IPS-15b (cell line): ENCODE results near the gene LDLRAD4.
"Not testable (repeated sequence)": the region's sequence is repeated elsewhere in the genome, so short reads cannot be mapped to it uniquely, and the experiment has no call there.

Experiments
- H3K27me3 ChIP-seq: one replicate; pipeline ENCODE4 v1.6.1; 2013; ENCODE audit warnings: low read length; ENCODE audit not compliant: control insufficient read depth, insufficient read depth
- H3K36me3 ChIP-seq: one replicate; pipeline ENCODE4 v1.6.1; 2013; ENCODE audit warnings: low read length; ENCODE audit not compliant: control insufficient read depth, insufficient read depth
- H3K4me1 ChIP-seq: one replicate; pipeline ENCODE4 v1.6.1; 2013; ENCODE audit warnings: mild to moderate bottlenecking, low read length; ENCODE audit not compliant: control insufficient read depth, insufficient read depth
- H3K4me3 ChIP-seq: one replicate; pipeline ENCODE4 v1.5.1; 2013; ENCODE audit warnings: low read depth, low read length
- H3K9ac ChIP-seq: one replicate; pipeline ENCODE4 v1.6.1; 2013; ENCODE audit warnings: low read depth, mild to moderate bottlenecking, low read length
- H3K9me3 ChIP-seq: one replicate; pipeline ENCODE4 v1.6.1; 2013; ENCODE audit warnings: mild to moderate bottlenecking, low read length; ENCODE audit not compliant: control insufficient read depth, insufficient read depth

The LDLRAD4 gene

DNA sequence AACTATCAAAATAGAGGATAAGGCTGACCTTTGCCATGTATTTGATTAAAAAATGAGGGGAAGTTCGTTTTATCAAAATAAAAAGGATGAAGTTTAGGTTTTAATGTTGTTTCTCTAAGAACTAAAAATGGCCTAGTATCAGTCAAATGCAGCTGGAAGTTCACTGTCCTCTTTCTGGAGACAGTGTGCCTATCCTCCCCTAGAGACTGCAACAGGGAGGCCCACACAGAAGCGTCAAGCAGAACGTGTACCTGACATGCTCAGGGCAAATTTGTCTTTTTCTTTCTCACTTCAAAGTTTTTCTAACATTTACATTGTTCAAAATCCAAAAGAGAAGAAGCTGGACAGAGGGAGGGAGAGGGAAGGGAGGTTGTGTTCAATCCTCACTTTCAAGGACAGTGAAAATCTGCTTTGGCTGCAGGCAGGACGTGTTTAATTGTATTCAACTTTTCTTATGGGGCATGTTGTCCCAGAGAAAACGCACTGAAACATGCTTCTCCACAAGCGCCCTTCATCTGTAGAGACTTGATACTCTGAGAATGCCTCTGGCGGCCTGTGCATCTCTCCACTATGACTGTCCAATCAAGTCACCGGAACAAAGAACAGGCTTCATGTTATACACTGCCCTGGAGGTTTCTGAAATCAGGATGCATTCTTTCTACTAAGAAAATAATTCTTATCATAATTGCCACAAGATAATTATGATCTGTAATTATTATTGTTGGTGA is 442.7 kb downstream of the LDLRAD4 start:
- Histone ChIP-seq H3K9ac (no peak overlapping the region), H3K36me3 (no peaks in the 10 kb centered on the region), H3K4me1 (no peaks in the 10 kb centered on the region), H3K4me3 (no peak overlapping the region), H3K27me3 (no peaks in the 10 kb centered on the region), H3K9me3 (no peaks in the 10 kb centered on the region)

DNA sequence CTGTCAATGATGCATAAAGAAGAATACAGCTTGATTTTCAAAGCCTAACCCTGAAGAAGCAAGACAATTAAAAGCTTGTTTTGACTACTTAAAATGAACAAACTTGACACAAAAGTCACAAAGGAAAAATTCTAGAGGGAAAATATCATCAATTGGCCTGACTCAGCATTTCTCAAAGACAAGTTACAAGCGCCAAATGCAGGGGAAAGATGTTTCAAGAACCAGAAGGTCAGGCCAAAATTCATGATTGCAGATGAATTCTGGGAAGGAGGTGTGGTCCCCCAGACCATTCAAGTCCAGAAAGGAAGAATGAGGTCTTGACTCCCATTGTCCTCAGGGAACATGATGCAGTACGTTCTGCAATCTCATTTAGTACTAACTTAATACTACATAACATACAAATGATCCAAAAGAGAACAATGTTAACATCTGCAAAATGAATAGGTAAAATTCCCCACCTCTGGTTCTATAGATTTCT is 443.3 kb downstream of the LDLRAD4 start:
- Histone ChIP-seq H3K36me3 (no peaks in the 10 kb centered on the region), H3K4me1 (no peaks in the 10 kb centered on the region), H3K27me3 (no peaks in the 10 kb centered on the region), H3K9me3 (no peaks in the 10 kb centered on the region), H3K4me3 (no peak overlapping the region), H3K9ac (no peak overlapping the region)

DNA sequence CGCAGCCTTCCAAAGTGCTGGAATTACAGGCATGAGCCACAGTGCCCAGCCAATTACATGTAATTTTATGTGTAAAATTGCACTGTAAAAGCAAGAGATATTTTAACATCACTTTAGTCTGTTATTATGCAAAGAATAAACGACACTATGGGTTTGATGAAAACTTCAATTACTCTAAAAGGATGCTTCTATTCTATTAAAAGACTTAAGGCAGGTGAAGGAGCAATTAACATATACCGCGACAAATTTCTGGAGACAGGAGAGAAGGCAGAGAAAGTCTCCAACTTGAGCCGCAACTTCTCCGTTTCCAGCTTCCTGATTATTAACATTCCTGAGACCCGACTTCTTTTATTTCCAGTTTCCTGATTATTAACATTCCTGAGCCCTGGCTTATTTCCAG is 454.1 kb downstream of the LDLRAD4 start:
- H3K36me3 ChIP-seq = no peaks in the 10 kb centered on the region
- H3K9ac ChIP-seq = no peak overlapping the region
- H3K9me3 ChIP-seq = no peaks in the 10 kb centered on the region
- H3K4me3 ChIP-seq = no peak overlapping the region
- no peaks in the 10 kb centered on the region for H3K4me1 ChIP-seq
- H3K27me3 ChIP-seq = no peaks in the 10 kb centered on the region

DNA sequence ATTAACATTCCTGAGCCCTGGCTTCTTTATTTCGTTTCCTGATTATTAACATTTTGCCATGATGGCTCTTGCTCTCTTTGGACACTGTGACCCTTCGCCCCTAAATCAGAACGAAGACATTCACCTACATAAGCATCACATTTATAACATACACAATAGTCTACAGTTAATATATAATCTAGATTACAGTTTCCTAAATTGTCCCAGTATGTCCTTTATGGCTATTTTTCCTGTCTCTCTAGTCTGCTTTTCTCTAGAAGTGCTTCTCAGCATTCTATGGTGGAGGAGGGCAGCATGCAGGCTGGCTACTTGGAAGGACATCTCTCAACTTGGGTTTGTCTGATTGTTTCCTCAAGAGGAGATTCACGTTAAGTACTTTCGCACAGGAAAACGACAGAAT is 457.9 kb downstream of the LDLRAD4 start:
- Histone ChIP-seq H3K9me3 (no peaks in the 10 kb centered on the region), H3K4me3 (no peak overlapping the region), H3K4me1 (no peaks in the 10 kb centered on the region), H3K36me3 (no peaks in the 10 kb centered on the region), H3K27me3 (no peaks in the 10 kb centered on the region), H3K9ac (no peak overlapping the region)

DNA sequence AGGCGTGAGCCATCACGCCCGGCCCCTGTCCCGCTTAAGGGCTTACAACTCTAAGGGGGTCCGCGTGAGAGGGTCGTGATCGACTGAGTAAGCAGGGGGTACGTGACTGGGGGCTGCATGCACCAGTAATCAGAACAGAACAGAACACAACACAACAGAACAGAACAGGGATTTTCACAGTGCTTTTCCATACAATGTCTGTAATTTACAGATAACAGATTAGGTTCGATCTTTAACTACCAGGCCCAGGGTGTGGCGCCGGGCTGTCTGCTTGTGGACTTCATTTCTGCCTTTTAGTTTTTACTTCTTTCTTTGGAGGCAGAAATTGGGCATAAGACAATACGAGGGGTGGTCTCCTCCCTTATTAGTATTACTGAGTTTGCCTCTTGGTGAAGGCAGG is 458.8 kb downstream of the LDLRAD4 start:
- not testable (repeated sequence) for H3K27me3 ChIP-seq, H3K9me3 ChIP-seq, H3K4me1 ChIP-seq, H3K9ac ChIP-seq, H3K36me3 ChIP-seq, H3K4me3 ChIP-seq

DNA sequence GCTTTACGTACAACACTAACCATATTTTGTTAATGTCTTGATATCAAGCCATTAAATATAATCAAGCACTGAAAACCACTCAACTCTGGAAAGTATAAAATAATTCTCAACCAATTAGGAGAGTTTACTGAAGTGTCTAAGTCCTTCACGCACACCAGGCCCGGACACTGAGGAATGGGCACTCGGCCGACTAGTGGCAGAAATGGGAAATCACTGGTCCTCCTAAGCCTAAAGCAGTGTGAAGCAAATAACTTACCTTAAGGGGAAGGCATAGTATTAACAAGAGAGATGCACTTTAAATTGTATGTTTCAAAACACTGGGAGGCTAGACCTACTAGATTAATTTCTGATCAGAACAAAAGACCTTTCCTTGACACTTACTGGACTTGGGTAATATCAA is 462.1 kb downstream of the LDLRAD4 start:
- H3K4me3 ChIP-seq = no peak overlapping the region
- no peaks in the 10 kb centered on the region for H3K9me3 ChIP-seq
- H3K4me1 ChIP-seq = no peaks in the 10 kb centered on the region
- no peak overlapping the region for H3K9ac ChIP-seq
- no peaks in the 10 kb centered on the region for H3K36me3 ChIP-seq
- H3K27me3 ChIP-seq = no peaks in the 10 kb centered on the region

DNA sequence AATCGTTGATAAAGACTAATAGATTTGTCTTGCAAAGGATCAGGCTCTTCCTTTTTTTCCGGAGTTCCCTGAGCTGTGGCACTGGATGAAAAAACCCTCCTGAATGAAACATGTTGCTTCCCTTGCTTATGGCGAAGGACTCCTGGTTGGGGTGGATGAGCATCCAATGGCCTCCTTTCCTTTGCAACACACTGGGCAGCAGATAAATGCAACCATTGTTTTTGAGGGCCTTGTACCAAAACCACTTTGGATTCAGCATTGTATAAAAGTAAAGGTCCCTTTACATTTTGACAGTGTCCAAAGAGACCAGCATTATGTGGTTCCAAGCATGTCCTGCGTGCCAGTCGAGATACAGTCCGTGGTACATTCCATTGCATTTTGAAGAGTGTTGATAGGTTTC is 463.1 kb downstream of the LDLRAD4 start:
- Histone ChIP-seq H3K4me3 (no peak overlapping the region), H3K9me3 (no peaks in the 10 kb centered on the region), H3K36me3 (no peaks in the 10 kb centered on the region), H3K9ac (no peak overlapping the region), H3K27me3 (no peaks in the 10 kb centered on the region), H3K4me1 (no peaks in the 10 kb centered on the region)

DNA sequence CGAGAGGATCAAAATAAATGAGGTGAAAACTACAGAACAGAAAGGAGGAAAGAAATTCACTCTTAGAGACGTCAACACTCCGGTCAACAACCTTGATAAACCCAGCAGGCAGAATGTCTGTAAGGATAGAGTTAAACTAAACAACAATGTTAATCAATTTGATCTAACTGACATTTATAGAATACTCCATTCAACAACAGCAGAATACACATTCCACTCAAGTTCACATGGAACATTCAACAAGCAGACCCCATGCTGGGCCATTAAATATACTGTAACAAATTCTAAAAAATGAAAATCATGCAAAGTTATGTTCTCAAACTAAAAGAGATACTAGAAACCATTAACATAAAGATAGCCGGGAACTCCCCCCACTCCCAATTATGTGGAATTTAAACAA is 466.0 kb downstream of the LDLRAD4 start:
- Histone ChIP-seq H3K27me3 (no peaks in the 10 kb centered on the region), H3K4me1 (no peaks in the 10 kb centered on the region), H3K4me3 (no peak overlapping the region), H3K36me3 (no peaks in the 10 kb centered on the region), H3K9ac (no peak overlapping the region), H3K9me3 (no peaks in the 10 kb centered on the region)

DNA sequence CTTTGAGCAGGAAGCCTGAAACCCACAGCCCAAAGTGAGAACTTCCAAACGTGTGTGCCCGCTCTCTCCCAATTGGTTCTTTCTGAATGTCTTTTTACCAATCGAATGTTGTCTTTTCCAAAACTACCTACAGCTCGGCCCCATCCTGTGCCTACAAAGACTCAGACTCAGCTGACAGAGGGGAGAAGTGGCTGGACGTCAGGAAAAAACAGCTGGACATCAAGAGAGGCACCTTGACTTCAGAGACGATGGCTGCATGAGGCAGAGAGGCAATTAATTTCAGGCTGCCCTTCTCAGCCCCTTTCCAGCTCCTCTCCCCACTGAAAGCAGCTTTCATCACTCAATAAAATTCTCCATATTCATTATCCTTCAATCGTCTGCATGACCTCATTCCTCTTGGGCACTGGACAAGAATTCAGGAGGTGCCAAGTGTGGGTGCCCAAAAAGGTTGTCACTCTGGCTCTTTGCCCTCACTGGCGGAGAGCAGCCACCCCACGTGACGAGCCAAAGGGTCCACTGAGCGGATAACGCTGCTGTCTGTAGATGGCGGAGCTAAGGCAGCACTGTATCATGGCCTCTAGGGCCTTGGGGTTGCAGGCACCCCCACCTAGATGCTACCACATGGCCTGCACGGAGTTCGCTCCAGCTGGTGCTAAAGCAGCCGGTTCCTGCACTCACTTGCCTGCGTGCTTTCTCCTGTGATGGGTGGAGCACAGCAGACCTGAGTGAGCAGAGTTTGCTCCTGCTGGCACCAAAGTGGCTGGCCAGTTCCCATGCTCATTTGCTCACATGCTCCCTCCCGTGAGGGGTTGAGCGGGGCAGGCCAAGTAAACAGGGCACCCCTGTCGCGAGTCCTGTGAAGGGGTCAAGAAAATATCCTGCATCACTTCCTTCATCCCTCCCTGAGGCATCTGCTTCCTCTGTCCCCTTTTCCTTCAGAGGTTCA is 469.9 kb downstream of the LDLRAD4 start:
- no peak overlapping the region for H3K4me3 ChIP-seq

DNA sequence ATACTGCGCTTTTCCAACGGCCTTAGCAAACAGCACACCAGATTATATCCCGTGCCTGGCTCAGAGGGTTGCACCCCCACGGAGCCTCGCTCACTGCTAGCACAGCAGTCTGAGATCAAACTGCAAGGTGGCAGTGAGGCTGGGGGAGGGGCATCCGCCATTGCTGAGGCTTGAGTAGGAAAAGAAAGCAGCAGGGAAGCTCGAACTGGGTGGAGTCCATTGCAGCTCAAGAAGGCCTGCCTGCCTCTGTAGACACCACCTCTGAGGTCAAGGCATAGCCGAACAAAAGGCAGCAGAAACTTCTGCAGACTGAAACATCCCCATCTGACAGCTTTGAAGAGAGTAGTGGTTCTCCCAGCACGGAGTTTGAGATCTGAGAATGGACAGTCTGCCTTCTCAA is 471.5 kb downstream of the LDLRAD4 start:
- H3K27me3 ChIP-seq, H3K9ac ChIP-seq, H3K36me3 ChIP-seq, H3K4me1 ChIP-seq, H3K9me3 ChIP-seq, H3K4me3 ChIP-seq: not testable (repeated sequence)

More for the DNA sequence above, 469.9 kb downstream of the LDLRAD4 start:
- no peaks in the 10 kb centered on the region for H3K36me3 ChIP-seq
- H3K27me3 ChIP-seq = no peaks in the 10 kb centered on the region
- no peaks in the 10 kb centered on the region for H3K9me3 ChIP-seq
- H3K4me1 ChIP-seq = no peaks in the 10 kb centered on the region
- no peak overlapping the region for H3K9ac ChIP-seq

DNA sequence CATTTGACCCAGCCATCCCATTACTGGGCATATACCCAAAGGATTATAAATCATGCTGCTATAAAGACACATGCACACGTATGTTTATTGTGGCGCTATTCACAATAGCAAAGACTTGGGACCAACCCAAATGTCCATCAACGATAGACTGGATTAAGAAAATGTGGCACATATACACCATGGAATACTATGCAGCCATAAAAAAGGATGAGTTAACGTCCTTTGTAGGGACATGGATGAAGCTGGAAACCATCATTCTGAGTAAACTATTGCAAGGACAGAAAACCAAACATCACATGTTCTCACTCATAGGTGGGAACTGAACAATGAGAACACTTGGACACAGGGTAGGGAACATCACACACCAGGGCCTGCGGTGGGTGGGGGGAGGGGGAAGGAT is 476.8 kb downstream of the LDLRAD4 start:
- H3K27me3 ChIP-seq, H3K9me3 ChIP-seq, H3K4me1 ChIP-seq, H3K36me3 ChIP-seq, H3K9ac ChIP-seq, H3K4me3 ChIP-seq: not testable (repeated sequence)

DNA sequence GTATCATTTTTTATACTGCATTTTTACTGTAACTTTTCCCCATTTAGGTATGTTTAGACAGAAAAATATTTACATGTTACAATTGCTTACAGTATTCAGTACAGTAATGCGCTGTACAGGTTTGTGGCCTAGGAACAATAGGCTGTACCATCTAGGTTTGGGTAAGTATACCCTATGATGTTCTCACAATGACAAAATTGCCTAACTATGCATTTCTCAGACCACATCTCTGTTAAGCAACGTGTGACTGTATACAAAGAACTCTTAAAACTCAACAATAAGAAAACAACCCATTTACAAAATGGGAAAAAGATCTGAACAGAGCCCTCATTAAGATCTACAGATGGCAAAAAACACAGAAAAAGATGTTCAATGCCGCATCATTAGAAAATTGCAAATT is 478.4 kb downstream of the LDLRAD4 start:
- H3K9me3 ChIP-seq = peaks cover 5% of the 10 kb centered on the region
- no peak overlapping the region for H3K4me3 ChIP-seq
- no peak overlapping the region for H3K9ac ChIP-seq
- H3K27me3 ChIP-seq = no peaks in the 10 kb centered on the region
- no peaks in the 10 kb centered on the region for H3K36me3 ChIP-seq
- H3K4me1 ChIP-seq = no peaks in the 10 kb centered on the region
